Erythroblast (primary cell): ENCODE data around the gene HINT2.

Experiments
- GATA1 ChIP-seq: IDR thresholded peaks from 2 replicates; pipeline ENCODE4 v1.6.1; 2011; ENCODE audit warnings: low read depth, mild to moderate bottlenecking, control low read depth, low read length, moderate library complexity
- POLR2A ChIP-seq: IDR thresholded peaks from 2 replicates; pipeline ENCODE4 v1.6.1; 2011; ENCODE audit warnings: mild to moderate bottlenecking, low read length

DNA sequence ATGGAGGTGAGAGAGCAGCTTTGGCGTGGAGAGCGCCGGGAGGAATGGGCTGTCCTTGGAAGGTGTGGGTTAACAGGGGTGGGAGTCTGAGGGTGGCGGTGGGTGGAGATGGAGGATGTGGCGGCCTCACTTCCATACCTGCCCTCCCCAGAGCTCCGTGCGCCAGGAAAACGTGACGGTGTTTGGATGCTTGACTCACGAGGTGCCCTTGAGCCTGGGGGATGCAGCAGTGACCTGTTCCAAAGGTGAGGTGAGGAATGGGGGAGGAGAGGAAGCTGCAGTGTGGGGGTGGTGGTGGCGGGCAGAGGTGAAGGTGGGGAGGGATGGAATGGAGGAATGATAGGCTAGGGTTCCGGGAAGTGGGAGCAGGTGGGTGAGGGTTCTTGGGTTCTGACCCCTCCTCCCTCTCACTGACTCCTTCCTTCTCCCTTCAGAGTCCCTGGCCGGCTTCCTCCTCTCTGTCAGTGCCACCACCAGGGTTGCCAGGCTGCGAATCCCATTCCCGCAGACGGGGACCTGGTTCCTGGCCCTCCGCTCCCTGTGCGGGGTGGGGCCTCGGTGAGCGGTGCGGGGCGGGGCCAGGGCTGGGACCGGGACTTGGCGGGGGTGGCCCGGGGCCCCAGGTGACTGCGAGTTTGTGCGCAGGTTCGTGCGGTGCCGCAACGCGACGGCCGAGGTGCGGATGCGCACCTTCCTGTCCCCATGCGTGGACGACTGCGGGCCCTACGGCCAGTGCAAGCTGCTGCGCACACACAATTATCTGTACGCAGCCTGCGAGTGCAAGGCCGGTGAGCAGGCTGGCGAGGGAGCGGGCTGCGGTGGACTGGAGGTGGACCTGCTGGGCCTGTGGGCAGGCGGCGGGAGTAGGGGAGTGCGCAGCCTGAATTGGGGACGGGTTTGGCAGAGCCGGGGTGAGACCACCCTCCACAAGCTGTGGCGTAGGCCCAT, 31.3 kb upstream of the HINT2 start:
- TF ChIP-seq POLR2A: no peak
- TF ChIP-seq GATA1: no peak
